ENCODE results near the gene C6orf132. TPM values are rescaled to one million over a fixed set of nuclear protein-coding genes. Genes with fewer than 3 reads are reported as not detected.
A peak's percentile ranks its signal among the peaks of the same experiment; 100 is the strongest.

Gene C6orf132
- total and polyA plus RNA-seq, 2 of the 8 experiments (the other 6 are each of a cell fraction or from before 2014, with no cell fraction given): 31.5 to 64.0 TPM

DNA sequence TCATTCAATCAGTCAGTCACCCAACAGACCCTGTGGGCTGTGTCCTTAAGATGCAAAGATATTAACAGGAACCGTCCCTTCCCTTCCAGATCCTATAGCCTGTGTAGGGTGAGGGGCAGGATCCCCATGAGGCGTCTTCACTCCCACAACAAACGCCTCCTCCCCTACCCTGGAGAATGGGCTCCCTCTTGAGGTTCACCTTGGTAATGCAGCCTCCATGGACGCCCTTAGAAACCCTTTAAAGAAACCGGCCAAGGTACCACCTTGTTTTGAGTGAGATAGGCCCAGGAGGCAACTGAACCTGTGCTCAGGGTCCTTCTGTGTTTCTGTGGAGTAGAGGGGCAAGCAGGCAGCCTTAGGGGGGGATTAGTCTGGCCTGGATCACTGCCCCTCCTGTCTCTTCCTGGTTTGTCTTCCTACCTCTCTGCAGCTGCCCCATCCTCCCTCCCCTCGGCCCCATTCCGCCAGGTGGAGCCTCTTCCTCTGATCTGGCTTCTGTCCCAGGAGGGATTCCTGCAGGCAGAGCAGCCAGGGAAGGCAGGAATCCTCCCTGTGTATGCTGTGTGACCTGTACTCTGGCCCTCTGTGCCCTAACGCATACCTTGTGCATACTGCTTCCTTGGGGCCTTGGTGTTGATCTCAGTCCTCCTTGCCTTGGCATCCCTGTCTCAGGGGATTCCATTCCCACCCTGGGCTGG is 24.2 kb upstream of the C6orf132 start (continued):
- TF ChIP-seq, protein P1, sequence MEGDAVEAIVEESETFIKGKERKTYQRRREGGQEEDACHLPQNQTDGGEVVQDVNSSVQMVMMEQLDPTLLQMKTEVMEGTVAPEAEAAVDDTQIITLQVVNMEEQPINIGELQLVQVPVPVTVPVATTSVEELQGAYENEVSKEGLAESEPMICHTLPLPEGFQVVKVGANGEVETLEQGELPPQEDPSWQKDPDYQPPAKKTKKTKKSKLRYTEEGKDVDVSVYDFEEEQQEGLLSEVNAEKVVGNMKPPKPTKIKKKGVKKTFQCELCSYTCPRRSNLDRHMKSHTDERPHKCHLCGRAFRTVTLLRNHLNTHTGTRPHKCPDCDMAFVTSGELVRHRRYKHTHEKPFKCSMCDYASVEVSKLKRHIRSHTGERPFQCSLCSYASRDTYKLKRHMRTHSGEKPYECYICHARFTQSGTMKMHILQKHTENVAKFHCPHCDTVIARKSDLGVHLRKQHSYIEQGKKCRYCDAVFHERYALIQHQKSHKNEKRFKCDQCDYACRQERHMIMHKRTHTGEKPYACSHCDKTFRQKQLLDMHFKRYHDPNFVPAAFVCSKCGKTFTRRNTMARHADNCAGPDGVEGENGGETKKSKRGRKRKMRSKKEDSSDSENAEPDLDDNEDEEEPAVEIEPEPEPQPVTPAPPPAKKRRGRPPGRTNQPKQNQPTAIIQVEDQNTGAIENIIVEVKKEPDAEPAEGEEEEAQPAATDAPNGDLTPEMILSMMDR (IDR thresholded peaks at IDR 0.05; ENCODE audit: control extremely low read depth in 1 of 3, insufficient read depth in 1 of 3, low read depth in 1 of 3, low read length in 3 of 3): peak; percentile 80 to 93 (median 89)
- no peak for TF ChIP-seq BACH1 (IDR thresholded peaks at IDR 0.05; ENCODE audit: low read length)

Measured in H1 (cell line).